HG02588 (cell line): ENCODE measurements around the gene PER1.
A peak's percentile ranks its signal among the peaks of the same experiment; 100 is the strongest.
"Not testable (repeated sequence)": the region's sequence is repeated elsewhere in the genome, so short reads cannot be mapped to it uniquely, and the experiment has no call there.

Experiments
- ATAC-seq: cut with Tn5 transposase; IDR thresholded peaks from one replicate; pipeline ENCODE4 v1.9.1; 2021; ENCODE audit warnings: mild to moderate bottlenecking, moderate library complexity; ENCODE audit not compliant: unreplicated experiment

The PER1 gene

DNA sequence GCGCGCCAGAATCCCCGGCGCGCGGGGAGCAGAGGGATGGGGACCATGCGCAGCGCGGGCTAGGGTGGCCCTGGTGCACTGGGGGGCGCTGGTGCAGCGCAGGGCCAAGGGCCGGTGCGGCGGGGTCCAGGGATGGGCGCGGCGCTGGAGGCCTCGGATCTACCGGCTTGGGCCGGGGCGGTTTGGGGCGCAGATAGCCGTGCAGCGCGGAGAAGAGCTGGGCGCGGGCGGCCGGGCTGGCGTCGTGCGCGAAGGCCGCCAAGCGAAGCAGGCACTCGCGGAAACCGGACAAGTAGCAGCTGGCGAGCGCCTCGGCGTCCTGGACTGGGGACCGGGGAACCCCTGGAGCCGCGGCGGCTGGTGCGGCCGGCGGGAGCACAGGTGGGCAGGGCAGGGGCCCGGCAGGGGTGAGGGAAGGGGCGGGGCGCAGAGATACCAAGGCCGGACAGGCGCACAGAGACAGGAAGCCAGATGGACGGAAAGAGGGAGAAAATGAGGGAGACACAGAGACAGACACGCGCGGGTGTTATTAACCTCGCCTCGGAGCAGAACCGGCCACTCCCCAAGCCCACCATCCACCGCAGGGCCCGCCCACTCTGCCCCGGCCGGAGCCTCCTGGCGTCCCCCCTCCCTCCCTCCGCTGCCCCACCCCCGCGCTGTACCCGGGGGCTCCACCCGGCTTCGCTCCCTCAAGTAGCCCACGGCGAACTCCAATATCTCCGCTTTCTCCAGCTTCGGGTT, 30.4 kb downstream of the PER1 start:
- no peak for ATAC-seq

DNA sequence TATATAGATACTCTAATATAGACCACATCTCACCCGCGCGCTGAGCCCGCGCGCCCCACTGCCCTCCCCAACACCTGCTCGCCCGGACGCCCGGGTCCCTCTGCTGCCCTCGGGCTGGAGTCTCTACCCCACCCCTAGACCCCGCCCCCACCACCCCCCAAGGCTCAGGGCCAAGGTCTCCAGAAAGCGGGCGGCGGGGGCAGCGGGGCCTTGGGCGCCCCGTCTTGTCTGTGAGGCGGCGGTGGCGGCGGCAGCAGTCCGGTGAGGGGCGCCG, 30.9 kb downstream of the PER1 start:
- no peak for ATAC-seq

DNA sequence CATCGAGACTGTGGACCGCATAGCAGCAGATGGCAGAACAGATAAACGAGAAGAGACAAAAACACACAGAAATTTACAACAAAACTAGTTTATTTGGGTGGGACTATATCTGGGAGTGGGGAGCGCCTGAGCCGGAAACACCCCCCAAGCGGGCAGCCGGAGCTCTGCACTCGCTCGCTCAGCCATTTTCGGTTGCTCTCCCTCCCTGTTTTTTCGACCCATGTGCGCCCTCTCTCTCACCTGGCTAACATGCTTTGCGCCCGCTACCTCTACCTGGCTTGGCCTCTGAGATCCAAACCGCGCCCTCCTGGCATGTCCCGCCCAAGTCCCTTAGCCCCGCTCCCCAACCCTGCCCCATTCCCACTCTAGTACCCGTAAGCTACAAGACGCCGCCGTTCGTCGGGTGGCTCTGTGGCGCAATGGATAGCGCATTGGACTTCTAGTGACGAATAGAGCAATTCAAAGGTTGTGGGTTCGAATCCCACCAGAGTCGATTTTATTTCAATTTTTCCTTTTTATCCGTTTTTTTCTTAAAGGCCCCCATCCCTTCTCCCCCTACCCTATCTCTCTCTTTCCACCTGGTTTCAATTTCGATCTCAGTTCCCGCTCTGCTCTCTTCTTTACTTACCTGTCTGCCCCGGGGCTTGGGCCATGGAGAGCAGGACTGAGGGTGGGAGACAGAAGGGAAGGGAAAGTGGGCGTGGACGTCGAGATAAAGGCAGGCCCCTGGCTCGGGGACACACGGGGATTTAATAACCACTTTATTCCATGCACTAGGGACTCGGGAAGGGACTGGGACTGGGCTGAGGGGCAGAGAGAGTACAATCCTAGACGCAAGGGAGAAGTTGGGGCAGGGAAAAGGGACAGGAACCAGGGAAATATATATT, 31.4 kb downstream of the PER1 start:
- ATAC-seq, result no peak

DNA sequence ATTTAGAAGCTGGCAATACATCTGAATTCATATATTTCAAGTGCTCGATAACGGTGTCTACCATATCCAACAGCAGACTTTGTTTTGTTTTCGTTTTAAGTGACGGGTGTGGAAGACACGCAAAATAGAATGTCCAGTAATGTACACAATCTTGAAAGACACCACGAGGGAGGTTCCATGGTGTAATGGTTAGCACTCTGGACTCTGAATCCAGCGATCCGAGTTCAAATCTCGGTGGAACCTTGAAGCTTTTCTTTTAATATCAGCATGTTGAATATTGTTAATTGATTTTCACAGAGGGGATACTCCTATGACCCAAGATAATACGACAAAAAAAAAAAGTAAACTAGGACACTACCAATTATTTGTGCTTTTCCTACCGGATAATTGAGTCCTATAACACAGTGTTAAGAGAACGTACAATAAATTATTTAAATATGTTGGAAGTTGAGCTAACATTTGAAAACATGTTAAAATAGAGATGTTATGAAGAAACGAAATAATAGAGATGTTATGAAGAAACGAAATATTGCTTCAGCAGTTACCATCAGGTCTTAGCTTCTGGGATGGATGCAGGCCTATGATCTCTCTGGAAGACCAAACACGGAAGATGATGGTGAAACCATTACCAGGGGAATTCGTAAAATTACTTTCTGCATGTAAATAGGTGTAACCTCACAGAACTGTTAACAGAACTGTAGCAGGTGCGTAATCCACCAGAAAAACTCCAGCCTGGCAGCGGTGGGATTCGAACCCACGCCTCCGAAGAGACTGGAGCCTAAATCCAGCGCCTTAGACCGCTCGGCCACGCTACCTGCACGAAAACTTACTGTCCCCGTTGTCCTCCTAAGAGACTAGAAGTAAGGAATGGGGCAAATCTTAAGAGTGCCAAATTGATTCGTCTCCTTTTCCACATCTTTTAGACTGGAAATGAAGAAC, 32.4 kb downstream of the PER1 start:
- peak; percentile 20 for ATAC-seq

DNA sequence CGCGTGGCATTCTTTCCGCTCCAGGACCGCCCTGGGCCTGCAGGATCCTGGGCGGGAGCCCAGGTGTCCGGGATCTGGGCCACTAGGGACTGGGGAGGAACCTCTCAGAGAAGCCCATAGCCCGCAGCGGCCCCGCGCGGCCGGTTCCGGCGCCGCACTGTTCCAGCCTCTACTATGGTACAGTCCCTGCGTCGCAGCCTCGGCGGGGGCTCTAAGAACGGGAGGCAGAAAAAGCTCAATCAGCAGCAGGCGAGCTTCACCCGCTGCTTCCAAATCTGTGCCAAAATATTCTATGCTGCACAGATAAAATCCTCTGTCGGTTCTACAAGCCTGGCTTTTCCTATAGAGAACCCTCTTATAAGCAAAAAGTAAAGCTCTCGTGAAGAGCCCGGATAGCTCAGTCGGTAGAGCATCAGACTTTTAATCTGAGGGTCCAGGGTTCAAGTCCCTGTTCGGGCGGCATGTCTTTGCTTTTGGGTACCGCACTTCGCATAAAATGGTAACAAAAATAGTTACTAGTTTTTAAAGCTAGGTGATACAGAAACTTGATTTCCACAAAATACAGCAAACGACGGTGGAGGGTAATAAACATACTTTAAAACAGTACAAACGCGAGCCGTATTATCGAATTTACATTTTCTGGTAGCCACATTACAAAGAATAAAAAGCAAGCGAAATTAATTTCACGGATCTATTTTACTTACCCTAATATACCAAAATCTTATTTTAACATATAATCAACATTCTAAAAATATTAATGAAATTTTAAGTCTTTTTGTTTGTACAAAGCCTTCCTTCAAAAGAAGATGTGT, 33.2 kb downstream of the PER1 start:
- ATAC-seq, result peak; percentile 33

DNA sequence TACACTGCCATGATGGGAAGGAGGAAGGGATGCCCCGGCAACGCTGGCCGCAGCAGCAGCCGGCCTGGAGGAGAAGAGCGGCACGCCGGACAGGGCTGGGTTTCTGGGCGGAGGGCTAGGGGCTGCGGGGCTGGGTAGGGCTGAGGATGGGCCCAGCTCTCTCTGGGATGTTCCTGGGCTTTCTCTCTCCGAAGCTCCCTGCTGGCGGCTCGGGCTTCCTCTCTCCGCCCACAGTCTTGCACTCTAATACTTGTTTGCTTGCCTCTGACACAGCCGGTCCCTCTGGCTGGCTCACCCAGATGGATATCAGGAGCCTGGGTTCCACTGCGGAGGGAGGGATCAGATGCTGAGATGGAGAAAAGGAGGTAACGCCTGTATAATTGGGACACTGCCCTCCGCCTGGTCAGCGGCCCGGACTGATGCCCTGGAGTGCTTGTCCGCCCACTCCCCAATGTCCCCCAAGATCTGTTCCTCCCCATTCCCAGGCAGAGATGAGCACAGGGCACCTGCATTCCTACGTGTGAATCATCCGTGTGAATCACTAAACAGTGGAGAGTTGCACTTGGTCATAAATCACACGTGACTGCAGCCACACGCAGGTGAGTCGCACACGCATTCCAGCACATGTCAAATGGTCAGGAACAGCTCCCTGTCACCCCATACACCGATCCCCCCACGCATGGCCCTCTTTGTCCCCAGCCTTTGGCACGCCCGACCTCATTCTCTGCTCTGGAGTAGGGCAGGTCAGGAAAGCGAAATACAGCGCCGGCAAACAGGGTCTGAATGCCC, 34.0 kb downstream of the PER1 start, which contains the start of gene ALOXE3:
ALOXE3 (minus strand) TSS at position 535 of the 789 bp plus-strand sequence; CDS start at position 11, 524 bp downstream.
- no peak for ATAC-seq

DNA sequence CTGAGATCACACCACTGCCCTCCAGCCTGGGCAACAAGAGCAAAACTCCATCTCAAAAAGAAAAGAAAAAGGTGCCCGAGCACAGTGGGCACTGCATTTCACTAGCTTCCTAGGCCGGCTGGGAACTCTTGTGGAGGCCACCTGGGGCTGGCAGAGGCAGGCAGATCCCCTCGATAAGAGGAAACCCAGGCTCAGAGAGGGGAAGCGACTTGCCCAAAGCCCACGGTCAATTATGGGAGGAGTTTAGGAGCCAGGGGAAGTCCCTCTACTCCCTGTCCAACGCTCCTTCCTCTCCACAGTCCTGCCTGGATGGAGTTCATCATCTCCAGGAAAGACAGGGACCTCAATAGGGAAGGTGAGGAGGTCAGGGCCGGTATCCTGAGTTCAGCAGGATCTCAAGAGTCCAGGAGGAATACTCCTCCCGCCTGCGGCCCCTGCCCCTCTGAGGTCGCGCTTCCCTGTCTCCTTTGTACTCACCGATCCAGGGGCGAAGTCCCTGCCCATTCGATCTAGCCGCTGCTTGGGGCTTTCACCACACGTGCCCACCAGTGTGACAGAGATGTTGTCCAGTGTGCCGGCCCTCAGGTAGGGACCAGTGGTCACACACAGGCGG, 34.7 kb downstream of the PER1 start:
- no peak for ATAC-seq

DNA sequence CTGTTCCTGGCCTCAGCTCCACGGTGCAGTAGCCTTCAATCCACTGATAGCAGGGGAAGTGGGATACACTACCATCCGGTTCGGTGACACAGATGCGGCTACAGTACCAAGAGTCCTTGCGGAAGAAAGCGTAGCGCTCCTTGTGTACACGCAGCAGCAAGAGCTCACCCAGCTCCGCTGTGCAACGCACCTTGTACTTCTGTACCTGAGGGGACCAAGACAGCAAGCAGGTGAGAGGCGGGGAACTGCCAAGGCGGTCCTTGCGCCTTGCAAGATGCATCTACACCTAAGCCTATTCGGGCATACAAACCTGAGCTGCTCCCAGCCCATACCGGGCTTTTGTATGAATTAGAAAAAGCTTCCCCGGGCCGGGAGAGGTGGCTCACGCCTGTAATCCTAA, 35.4 kb downstream of the PER1 start:
- no peak for ATAC-seq

DNA sequence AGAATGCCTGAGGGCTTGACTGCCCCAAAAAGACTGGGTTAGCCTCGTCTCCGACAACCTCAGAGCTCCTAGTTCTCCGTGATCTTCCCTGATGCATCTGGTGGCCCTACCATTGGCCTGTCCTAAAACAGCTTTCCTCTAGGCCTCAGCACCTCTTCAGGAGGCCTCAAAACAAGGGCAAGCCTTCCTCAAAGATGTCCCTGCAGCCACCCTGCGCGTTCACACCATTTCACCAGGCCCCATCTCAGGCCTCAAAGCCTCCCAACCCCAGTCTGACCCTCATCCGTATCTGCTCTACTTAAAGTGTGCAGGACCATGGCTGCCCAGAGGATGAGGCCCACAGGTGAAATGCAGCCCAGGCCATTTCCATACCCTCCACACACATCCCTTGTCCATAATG, 41.3 kb downstream of the PER1 start:
- no peak for ATAC-seq

DNA sequence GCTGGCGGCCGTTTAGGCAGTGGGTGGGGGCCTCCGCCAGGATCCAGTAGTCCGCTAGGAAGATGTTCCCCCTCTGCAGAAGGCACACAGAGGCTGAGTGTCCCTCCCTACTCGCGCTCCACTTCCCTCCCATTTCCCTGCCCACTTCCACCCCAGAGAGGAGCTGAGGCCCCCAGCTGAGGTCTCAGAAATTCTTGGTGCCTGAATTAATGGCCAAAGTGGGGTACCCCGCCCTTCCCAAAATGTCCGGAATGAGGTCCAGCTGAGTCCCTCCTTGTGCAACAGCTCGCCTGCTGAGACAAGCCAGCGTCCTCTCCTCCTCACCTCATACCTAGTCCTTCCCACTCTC, 41.8 kb downstream of the PER1 start:
- no peak for ATAC-seq

DNA sequence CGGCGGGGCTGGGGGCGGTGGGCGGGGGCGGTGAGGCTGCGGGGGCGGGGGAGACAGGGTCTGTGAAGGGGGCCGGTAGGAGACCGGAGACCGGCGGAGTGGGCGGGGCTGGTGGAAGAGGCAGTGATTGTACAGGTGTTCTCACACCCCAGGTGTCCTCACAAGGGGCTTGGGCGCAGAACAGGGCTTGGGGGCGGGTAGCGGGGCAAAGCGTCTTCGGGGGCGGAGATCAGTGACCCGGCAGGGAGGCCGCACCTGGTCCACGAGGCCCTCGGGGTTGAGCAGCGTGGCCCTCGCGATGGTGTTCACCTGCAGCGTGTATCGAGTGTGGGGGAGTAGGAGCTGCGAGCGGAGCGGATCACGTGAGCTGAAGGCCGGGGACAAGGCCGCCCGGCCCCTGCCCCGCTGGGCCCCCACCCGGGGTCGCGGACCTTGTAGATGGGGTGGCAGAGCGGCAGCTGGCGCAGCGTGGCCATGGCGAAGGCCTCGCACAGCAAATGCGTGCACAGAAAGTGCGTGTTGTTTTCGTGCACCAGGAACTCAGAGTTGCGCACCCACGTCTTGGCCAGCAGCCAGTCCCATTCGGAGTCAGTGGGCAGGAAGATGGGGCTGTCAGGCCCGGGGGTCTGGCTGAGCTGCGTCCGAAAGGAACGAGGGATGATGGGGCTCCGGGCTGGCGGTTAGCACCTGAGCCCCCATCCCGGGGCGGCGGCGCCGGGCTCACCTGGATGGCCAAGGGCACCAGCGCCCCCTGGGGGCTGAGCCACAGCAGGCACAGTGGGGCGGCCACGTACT, 42.3 kb downstream of the PER1 start:
- ATAC-seq, result no peak

DNA sequence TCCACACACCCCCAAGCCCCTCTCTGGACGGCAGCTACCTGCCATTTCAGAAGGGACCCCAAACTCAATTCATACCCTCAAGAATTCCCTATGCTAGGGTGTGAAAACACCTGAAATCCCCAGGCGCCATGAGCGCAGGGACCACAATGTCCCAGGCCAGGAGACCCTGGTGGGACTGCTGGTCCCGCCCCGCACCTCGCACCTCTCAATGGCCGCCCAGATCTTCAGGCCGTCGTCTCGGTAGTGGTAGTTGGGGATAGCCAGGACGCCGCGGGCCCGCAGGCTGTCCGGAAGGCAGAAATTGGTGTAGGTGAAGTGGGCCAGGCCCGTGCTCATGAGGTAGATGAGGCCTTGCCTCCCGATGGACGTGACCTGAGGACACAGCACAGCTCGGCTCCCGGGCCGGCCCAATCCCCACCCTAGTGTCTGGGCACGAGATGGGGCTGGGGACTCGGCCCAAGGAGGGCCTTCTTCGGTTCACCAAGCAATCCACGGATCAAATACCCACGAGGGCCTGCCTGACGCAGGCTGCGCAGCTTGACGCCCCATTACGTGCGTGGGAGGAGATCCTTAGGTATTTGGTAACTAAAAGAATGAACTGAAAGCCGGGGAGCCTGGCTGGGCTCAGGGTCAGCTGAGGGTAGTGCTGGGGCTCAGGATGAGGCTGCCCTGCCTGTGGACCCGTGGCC, 43.1 kb downstream of the PER1 start:
- ATAC-seq, result no peak

DNA sequence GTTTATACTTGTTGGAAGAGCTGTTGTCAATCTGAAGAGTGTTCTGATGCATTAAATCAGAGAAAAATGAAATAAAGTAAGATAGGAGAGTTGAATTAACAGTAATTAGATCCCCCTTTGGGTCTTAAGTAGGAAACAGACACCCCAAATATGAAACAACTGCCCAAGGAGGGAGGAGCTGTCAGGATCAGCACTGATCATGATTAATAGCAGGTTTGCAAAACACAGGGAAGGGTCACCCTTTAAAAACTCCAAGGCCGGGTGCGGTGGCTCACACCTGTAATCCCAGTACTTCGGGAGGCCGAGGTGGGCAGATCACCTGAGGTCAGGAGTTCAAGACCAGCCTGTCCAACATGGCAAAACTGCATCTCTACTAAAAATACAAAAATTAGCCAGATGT, 45.2 kb downstream of the PER1 start:
- ATAC-seq, result not testable (repeated sequence)

DNA sequence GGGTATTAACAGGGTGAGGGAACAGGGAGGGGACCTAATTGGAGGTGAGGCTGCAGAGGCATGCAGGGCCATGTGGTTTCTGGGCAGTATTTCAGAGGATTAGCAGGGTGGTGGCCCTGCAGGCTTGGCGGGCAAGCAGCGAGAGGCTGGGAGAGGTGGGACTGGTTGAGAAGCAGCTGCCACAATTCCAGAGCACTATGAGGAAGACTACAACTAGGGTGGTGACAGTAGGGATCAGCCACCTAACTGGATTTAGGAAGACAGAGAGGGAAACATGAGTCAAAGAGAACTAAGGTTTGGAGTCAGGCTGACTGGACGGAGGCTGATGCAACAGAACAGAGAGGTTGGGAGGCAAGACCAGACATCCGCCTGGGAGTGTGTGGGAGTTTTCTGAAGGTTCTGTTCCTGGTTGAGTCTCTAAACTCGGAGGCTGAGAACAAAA, 46.2 kb downstream of the PER1 start:
- ATAC-seq, result no peak

DNA sequence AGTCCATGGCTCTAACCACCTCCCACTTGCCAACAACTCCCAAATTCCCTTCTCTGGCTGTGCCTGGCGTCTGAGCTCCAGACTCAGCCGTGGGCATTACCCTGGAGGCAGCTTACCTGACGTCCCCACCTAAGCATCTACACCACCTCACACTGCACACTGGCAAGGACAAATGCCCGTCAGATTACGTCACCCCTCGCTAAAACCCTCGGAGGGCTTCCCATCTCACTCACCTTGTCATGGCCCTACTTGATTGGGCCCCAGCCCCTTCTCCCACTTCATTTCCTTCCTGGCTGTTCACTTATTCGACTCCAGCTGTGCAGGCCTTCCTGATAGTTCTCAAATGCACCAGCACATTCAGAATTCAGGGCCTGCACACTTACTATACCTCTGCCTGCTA, 47.3 kb downstream of the PER1 start:
- no peak for ATAC-seq

DNA sequence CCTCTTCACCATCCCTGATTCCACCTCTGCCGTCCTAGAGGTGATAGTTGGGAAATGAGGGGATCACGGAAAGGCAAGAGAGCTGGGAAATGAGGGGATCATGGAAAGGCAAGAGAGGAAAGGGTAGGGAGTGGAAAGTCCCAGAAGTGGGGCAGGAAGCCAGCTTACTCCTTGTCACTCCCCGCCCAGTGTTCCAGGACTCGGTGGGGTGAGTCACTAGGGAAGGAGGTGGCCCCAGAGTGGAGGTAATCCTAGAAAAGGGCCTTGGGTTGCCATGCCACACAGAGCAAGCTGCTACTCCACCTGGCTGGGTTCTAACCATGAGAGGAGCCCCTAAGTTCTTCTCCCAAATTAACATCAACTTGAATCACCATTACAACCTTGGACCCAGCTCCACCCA, 48.7 kb downstream of the PER1 start:
- no peak for ATAC-seq

DNA sequence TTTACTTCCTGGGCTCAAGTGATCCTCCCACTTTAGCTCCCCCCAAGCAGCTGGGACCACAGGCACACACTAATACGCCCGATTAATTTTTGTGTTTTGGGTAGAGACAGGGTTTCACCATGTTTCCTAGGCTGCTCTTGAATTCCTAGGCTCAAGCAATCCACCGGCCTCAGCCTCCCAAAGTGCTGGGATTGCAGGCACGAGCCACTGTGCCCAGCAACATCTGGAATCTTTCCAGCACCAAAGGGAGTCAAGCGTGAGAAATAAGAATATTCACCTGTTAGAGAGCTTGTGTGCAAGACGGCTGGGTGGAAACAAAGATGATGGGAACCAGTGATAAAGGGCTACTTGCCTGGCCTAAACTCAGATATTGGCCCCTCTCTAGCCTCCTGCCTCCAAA, 50.5 kb downstream of the PER1 start:
- ATAC-seq, result no peak

DNA sequence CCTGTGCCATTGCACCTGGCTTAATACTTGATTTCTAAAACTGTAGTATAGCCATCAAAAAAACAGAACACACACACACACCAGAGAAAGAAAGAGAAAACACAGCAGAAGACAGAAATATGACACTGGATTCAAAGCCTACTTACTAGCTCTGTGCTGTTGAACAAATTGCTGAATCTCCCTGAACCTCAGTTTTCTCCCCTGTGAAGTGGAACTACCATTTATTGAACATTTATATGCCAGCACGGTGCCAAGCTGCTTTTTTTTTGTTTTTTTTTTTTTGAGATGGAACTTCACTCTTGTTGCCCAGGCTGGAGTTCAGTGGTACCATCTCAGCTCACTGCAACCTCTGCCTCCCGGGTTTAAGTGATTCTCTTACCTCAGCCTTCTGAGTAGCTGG, 51.4 kb downstream of the PER1 start:
- ATAC-seq, result no peak
